B cell (primary cell): ENCODE results near the gene BPIFB6. TPM values are rescaled to one million over a fixed set of nuclear protein-coding genes. Genes with fewer than 3 reads are reported as not detected.

Source experiments
- ATAC-seq: fragments of 200-7000 bp; cut with Tn5 transposase; one replicate; pipeline ENCODE4 v1.10.0; 2021; ENCODE audit warnings: low read depth, mild to moderate bottlenecking, moderate number of reproducible peaks, moderate library complexity
- CTCF ChIA-PET: fragments of 350-600 bp; sonication (Branson Sonifier 250); formaldehyde crosslinking; loops from one replicate; lab custom pipeline; 2021; ENCODE audit warnings: antibody characterized with exemption, inconsistent platforms; lab: Charles Lee
- POLR2A ChIA-PET: fragments of 350-600 bp; sonication (Branson Sonifier 250); formaldehyde crosslinking; loops from one replicate; lab custom pipeline; 2021; ENCODE audit warnings: antibody characterized with exemption; lab: Charles Lee
- DNase-seq: peaks from one replicate; pipeline ENCODE4 v3.0.0; 2013
- H2AFZ ChIP-seq: 2 replicates; pipeline ENCODE4 v1.6.1; 2012; ENCODE audit warnings: mild to moderate bottlenecking, low read depth, low read length; ENCODE audit not compliant: insufficient read depth, poor library complexity, severe bottlenecking
- H3K27ac ChIP-seq, 2 donors: 1 replicate in 1 of 2; 2 replicates in 1 of 2; pipeline ENCODE4 v1.5.1; 2012 to 2013; ENCODE audit warnings: low read length in 2 of 2, mild to moderate bottlenecking in 2 of 2, moderate library complexity in 1 of 2
- H3K27me3 ChIP-seq, 4 experiments: fragments of 200-600 bp in 1 of 4; sonication (generic) in 1 of 4; replicated peaks in 1 of 4; 1 replicate in 2 of 4; 2 replicates in 2 of 4; pipeline versions ENCODE4 v1.6.1 to v1.7.0; 2013 to 2016; ENCODE audit warnings: low read length in 3 of 4, mild to moderate bottlenecking in 2 of 4, mixed read lengths in 1 of 4, moderate library complexity in 1 of 4; ENCODE audit not compliant: insufficient read depth in 4 of 4, control insufficient read depth in 3 of 4; ENCODE audit errors: control extremely low read depth in 1 of 4
- H3K36me3 ChIP-seq, 2 experiments: replicated peaks in 1 of 2; 1 replicate in 1 of 2; 2 replicates in 1 of 2; pipeline versions ENCODE4 v1.6.1 to v1.7.1; 2013; ENCODE audit warnings: low read length in 1 of 2; ENCODE audit not compliant: insufficient read depth in 2 of 2, control insufficient read depth in 1 of 2; ENCODE audit errors: control extremely low read depth in 1 of 2, extremely low read depth in 1 of 2
- H3K4me1 ChIP-seq, 2 donors: fragments of 200-600 bp in 1 of 2; sonication (generic) in 1 of 2; 1 replicate in 1 of 2; 2 replicates in 1 of 2; pipeline versions ENCODE4 v1.5.1 to v1.6.1; 2013 to 2017; ENCODE audit warnings: low read length in 2 of 2; ENCODE audit not compliant: control insufficient read depth in 2 of 2, insufficient read depth in 2 of 2
- H3K4me2 ChIP-seq: replicated peaks from 2 replicates; pipeline ENCODE3; 2012; ENCODE audit warnings: mild to moderate bottlenecking, low read depth, low read length; ENCODE audit not compliant: poor library complexity, severe bottlenecking
- H3K4me3 ChIP-seq, 5 experiments: fragments of 200-600 bp in 1 of 5; sonication (generic) in 1 of 5; 1 replicate in 3 of 5; 2 replicates in 2 of 5; pipeline versions ENCODE4 v1.5.1 to v1.7.0; 2011 to 2016; ENCODE audit warnings: low read length in 4 of 5, mild to moderate bottlenecking in 4 of 5, low read depth in 2 of 5, control low read depth in 1 of 5, moderate library complexity in 1 of 5; ENCODE audit not compliant: insufficient read depth in 1 of 5; ENCODE audit errors: control extremely low read depth in 1 of 5, extremely low read depth in 1 of 5
- H3K79me2 ChIP-seq: fragments of 200-600 bp; sonication (generic); one replicate; pipeline ENCODE4 v1.6.0; 2016; ENCODE audit warnings: low read length; ENCODE audit not compliant: control insufficient read depth, insufficient read depth
- H3K9ac ChIP-seq: fragments of 200-600 bp; sonication (generic); 2 replicates; pipeline ENCODE4 v1.6.1; 2017; ENCODE audit warnings: mild to moderate bottlenecking, low read length, moderate library complexity
- H3K9me3 ChIP-seq, 3 donors: one replicate each; pipeline versions ENCODE4 v1.6.1 to v1.7.1; 2013; ENCODE audit warnings: low read length in 2 of 3; ENCODE audit not compliant: control insufficient read depth in 2 of 3, insufficient read depth in 1 of 3; ENCODE audit errors: control extremely low read depth in 1 of 3
- H4K20me1 ChIP-seq: 2 replicates; pipeline ENCODE4 v1.6.0; 2012; ENCODE audit warnings: mild to moderate bottlenecking, low read length; ENCODE audit not compliant: insufficient read depth, control insufficient read depth, poor library complexity, severe bottlenecking
- H3K27ac Mint-ChIP-seq: one replicate; pipeline ENCODE4 v1.8.0; 2021; ENCODE audit warnings: mixed read lengths
- H3K27me3 Mint-ChIP-seq: one replicate; pipeline ENCODE4 v1.8.0; 2021; ENCODE audit warnings: mixed read lengths
- H3K4me1 Mint-ChIP-seq: one replicate; pipeline ENCODE4 v1.8.0; 2021; ENCODE audit warnings: mixed read lengths
- H3K4me3 Mint-ChIP-seq: one replicate; pipeline ENCODE4 v1.8.0; 2021; ENCODE audit warnings: mixed read lengths
- H3K9me3 Mint-ChIP-seq: one replicate; pipeline ENCODE4 v1.8.0; 2022; ENCODE audit warnings: mixed read lengths; ENCODE audit not compliant: insufficient read depth
- EZH2 ChIP-seq: IDR thresholded peaks from 2 replicates; pipeline ENCODE4 v1.6.1; 2012; ENCODE audit warnings: borderline replicate concordance, low read depth, mild to moderate bottlenecking, moderate library complexity, low read length; ENCODE audit not compliant: insufficient read depth, poor library complexity, severe bottlenecking
- WGBS: methylation state at CpG from one replicate; pipeline ENCODE4 v1.1.5; 2013; ENCODE audit warnings: missing lambda C conversion rate; ENCODE audit not compliant: insufficient coverage; 5-methylcytosine and 5-hydroxymethylcytosine counted together
- intact Hi-C: fragments of 100-400 bp; cut with micrococcal nuclease; formaldehyde crosslinking; loops from one replicate; pipeline ENCODE4 v1.10.0; 2022
- polyA minus RNA-seq: library from RNA; depleted of rRNA, polyadenylated mRNA; stranded (reverse); fragments of >200 nt; gene quantifications from 2 replicates; pipeline ENCODE4 v1.2.3, GENCODE V29; 2012
- polyA plus RNA-seq: library from polyadenylated mRNA; depleted of rRNA; stranded (reverse); fragments of >200 nt; gene quantifications from 2 replicates; pipeline ENCODE4 v1.2.3, GENCODE V29; 2012
- total RNA-seq, 2 donors: library from RNA; stranded (reverse); fragments of 120-200 nt in 1 of 2; gene quantifications; 1 replicate in 1 of 2; 2 replicates in 1 of 2; pipeline versions ENCODE4 v1.2.3 to v1.2.4, GENCODE V29; 2013 to 2022
- TF ChIP-seq, protein P1 (sequence below): fragments of 200-600 bp; IDR thresholded peaks from one replicate; pipeline ENCODE4 v1.8.0; 2022; ENCODE audit warnings: antibody characterized with exemption, mild to moderate bottlenecking

The BPIFB6 gene, protein sequence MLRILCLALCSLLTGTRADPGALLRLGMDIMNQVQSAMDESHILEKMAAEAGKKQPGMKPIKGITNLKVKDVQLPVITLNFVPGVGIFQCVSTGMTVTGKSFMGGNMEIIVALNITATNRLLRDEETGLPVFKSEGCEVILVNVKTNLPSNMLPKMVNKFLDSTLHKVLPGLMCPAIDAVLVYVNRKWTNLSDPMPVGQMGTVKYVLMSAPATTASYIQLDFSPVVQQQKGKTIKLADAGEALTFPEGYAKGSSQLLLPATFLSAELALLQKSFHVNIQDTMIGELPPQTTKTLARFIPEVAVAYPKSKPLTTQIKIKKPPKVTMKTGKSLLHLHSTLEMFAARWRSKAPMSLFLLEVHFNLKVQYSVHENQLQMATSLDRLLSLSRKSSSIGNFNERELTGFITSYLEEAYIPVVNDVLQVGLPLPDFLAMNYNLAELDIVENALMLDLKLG
- total RNA-seq = not detected in 2 replicates
- total RNA-seq (2013) = not detected
- not detected in 2 replicates for polyA plus RNA-seq
- not detected in 2 replicates for polyA minus RNA-seq

DNA sequence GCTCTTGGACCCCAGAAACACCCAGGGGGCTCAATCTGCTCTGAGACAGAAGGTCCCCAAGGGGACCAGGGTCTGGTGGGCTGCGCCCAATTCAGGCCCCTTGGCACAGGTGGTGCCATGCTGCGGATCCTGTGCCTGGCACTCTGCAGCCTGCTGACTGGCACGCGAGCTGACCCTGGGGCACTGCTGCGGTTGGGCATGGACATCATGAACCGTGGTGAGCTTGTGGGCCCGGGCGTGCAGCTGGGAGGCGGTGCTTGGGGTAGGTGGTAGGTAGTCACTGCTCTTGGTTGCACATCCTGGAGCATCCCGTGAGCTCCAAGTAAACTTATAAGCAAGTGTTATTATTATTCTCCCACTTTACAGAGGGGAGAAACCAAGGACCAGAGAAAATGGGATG lies at the start of gene BPIFB6:
BPIFB6 (plus strand) TSS at position 118 of the 400 bp plus-strand sequence; CDS start at position 118, 0 bp downstream.
- Histone ChIP-seq H3K4me3 (no peak within 1 kb of the TSS), H3K4me2 (no peak within 1 kb of the TSS), H3K27me3 (peaks cover 0 to 7% (median 0%) of the 10 kb centered on the region in 4 experiments), H3K27ac (no peak within 1 kb of the TSS), H3K36me3 (no peaks in the 10 kb centered on the region), H3K9ac (no peak within 1 kb of the TSS), H2AFZ (no peak within 1 kb of the TSS), H4K20me1 (no peaks in the 10 kb centered on the region), H3K79me2 (no peaks in the 10 kb centered on the region), H3K4me1 (no peaks in the 10 kb centered on the region), H3K9me3 (peaks cover 0 to 8% (median 4%) of the 10 kb centered on the region in 3 donors)
- ChIA-PET CTCF (no interaction called here), POLR2A (no interaction called here)
- peaks cover 9% of the 10 kb centered on the region for H3K27me3 Mint-ChIP-seq
- no peak within 1 kb of the TSS for H3K4me3 Mint-ChIP-seq
- no peak within 1 kb of the TSS for H3K27ac Mint-ChIP-seq
- TF ChIP-seq, protein P1, sequence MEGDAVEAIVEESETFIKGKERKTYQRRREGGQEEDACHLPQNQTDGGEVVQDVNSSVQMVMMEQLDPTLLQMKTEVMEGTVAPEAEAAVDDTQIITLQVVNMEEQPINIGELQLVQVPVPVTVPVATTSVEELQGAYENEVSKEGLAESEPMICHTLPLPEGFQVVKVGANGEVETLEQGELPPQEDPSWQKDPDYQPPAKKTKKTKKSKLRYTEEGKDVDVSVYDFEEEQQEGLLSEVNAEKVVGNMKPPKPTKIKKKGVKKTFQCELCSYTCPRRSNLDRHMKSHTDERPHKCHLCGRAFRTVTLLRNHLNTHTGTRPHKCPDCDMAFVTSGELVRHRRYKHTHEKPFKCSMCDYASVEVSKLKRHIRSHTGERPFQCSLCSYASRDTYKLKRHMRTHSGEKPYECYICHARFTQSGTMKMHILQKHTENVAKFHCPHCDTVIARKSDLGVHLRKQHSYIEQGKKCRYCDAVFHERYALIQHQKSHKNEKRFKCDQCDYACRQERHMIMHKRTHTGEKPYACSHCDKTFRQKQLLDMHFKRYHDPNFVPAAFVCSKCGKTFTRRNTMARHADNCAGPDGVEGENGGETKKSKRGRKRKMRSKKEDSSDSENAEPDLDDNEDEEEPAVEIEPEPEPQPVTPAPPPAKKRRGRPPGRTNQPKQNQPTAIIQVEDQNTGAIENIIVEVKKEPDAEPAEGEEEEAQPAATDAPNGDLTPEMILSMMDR = no peak
- no peak for TF ChIP-seq EZH2
- no peak for DNase-seq
- no peaks in the 10 kb centered on the region for H3K4me1 Mint-ChIP-seq
- peaks cover 4% of the 10 kb centered on the region for H3K9me3 Mint-ChIP-seq
- intact Hi-C loops = no loop called here
- 95% methylated on average over 7 of the region's 10 CpGs for whole genome bisulfite sequencing
- no peak for ATAC-seq
